ENCODE data around the gene TTLL9.

Gene TTLL9

DNA sequence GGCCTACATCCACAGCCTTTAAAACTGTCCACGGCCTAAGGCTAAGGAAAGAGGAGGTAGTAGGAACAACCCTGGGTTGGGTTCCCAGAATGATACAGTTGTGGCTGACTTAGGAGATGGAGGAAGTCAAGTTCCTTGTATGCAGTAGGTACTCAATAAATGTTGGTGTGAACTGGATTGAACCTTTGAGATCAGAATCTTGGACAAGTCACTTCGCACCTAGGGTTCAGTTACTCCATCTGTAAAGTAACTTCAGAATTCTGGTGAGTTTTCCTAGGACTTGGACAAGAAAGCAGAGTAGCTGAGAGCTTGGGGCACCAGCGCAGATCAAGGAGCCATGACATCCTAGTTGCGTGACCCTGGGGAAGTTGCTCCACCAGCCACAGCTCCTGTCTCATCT is 106.6 kb downstream of the TTLL9 start:
- no peak for DNase-seq (ENCODE audit: low read depth)
- TF ChIP-seq CTCF (IDR thresholded peaks at IDR 0.05; ENCODE audit: low read depth, low read length, missing control alignments) = no peak
- no peak overlapping the region for H3K4me3 ChIP-seq (ENCODE audit: low read depth, low read length)

DNA sequence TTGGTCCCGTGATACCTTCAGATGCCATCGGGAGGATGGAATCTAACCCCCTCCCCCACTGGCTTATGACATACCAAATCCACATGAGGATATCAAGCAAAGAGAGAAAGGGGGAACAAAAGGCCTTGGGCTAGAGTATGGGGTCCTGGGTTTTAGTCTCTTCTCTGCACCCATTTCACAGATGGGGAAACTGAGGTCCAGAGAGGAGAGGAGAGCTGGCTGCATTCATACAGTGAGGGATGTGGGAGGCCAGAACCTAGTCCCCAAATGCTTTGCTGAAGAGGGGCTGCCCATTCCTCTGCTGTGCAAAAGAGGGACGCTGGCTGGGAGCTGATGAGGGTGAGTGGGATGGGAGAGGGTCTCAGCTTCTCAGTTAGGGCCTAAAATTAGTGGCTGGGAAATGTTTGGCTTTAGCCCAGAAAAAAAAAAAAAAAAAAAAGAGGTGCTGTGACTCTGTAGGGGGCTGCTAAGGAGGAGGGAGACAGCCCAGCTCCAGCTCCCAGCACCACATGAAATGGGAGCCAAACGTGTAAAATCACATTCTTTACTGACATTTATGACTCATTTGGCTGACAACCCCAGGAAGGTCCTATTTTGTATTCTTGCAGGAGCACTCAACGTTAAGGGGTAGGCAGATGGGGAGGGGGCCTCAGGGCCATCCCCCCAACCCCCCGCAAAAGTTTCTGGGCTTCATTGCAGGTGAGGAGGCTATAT is 109.4 kb downstream of the TTLL9 start:
- no peak for DNase-seq (ENCODE audit: low read depth)
- TF ChIP-seq CTCF (IDR thresholded peaks at IDR 0.05; ENCODE audit: low read depth, low read length, missing control alignments) = no peak
- no peak overlapping the region for H3K4me3 ChIP-seq (ENCODE audit: low read depth, low read length)

DNA sequence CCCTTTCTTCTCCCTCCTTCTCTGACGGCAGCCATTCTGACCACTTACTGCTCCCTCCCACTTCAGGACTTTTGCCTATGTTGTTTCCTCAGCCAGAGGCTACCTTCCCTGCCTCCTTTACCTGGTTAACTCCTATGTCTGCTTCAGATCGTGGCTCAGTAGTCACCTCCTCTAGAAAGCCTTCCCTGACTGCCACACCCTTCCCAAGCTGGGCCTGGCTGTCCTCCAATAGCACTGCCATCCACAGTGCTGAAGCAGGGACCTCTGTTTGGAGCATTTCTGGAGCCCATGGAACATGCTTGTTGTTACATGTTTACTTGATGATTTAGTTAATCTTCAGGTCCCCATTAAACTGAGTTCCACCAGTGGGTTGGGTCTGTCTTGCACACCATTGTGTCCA is 111.3 kb downstream of the TTLL9 start:
- no peak overlapping the region for H3K4me3 ChIP-seq (ENCODE audit: low read depth, low read length)
- TF ChIP-seq CTCF (IDR thresholded peaks at IDR 0.05; ENCODE audit: low read depth, low read length, missing control alignments) = no peak
- no peak for DNase-seq (ENCODE audit: low read depth)

DNA sequence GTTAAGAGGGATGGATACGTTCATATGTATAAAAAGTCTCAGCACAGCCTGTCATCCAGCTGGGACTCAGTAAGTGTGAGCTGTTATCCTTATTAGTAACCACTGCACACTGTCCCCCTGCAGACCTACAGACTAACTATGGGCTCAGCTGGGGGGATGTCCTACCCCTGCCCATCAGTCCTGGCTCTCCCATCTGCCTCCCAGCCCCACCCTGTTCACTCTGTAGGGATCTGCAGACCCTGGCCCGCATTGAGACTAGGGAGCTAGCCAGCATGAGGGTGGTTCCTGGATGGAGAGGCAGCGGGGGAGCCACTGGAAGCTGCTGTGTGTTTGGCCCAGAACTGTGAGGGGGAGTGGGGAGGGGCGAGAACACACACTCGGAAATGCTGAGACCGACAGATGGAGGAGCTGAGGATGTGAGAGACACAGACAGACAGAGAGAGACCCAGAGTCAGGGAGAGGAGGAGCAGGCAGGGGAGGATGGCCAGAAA is 114.6 kb downstream of the TTLL9 start:
- no peak for TF ChIP-seq CTCF (IDR thresholded peaks at IDR 0.05; ENCODE audit: low read depth, low read length, missing control alignments)
- H3K4me3 ChIP-seq (ENCODE audit: low read depth, low read length) = no peak overlapping the region
- DNase-seq (ENCODE audit: low read depth) = no peak

DNA sequence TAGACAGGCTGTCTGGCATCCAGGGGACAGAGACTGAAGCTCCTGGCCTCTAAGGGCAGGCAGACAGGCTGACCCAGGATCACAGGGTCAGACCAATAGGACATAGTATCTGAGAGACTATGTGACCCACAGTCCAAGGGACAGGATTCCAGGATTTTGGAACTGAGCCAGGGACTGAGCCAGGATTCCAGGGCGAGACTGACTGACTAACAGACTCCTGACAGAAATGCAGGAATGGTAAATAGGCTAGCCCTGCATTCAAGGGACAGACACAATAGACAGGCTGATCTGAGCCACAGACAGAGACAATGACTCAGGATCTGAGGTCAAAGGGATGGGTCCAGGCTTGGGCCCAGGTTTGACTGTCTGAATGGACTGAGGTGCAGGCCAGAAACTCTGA is 117.3 kb downstream of the TTLL9 start:
- H3K4me3 ChIP-seq (ENCODE audit: low read depth, low read length) = no peak overlapping the region
- no peak for TF ChIP-seq CTCF (IDR thresholded peaks at IDR 0.05; ENCODE audit: low read depth, low read length, missing control alignments)
- DNase-seq (ENCODE audit: low read depth) = no peak

DNA sequence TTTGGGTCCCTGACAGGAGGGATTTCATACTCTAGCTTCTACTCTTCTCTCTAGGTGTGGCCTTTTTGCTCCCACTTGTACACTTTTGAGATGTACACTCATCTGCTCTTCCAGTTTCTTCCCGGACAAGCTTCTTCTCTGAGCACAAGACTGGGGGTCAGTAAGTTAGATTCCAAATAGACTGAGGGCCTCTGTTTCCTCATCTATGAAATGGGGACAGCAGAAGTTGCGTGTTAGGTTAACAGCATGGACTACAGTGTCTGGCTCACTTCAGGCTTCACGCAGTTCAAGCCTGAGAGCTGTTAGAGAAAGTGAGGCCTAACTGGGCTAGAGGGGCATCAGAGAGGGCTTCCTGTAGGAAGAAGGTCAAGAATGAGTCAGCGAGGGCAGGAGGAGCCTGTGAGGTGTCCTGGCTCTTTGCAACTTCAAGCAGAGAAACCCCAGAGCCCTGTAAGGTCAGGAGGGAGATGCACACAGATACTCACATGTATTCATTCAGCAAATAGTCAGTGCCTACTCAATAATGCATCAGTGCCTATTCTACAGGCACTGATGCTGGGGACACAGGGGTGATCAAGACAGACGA is 118.1 kb downstream of the TTLL9 start:
- no peak for DNase-seq (ENCODE audit: low read depth)
- TF ChIP-seq CTCF (IDR thresholded peaks at IDR 0.05; ENCODE audit: low read depth, low read length, missing control alignments) = no peak
- no peak overlapping the region for H3K4me3 ChIP-seq (ENCODE audit: low read depth, low read length)

Measured in GM12864 (cell line).